Measurements from ENCODE around the gene OTOG.

GRCh38 chr11:17528181-17528691, 18.8 kb upstream of the OTOG start:
- TF ChIP-seq, protein P1, sequence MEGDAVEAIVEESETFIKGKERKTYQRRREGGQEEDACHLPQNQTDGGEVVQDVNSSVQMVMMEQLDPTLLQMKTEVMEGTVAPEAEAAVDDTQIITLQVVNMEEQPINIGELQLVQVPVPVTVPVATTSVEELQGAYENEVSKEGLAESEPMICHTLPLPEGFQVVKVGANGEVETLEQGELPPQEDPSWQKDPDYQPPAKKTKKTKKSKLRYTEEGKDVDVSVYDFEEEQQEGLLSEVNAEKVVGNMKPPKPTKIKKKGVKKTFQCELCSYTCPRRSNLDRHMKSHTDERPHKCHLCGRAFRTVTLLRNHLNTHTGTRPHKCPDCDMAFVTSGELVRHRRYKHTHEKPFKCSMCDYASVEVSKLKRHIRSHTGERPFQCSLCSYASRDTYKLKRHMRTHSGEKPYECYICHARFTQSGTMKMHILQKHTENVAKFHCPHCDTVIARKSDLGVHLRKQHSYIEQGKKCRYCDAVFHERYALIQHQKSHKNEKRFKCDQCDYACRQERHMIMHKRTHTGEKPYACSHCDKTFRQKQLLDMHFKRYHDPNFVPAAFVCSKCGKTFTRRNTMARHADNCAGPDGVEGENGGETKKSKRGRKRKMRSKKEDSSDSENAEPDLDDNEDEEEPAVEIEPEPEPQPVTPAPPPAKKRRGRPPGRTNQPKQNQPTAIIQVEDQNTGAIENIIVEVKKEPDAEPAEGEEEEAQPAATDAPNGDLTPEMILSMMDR (IDR thresholded peaks at IDR 0.05; ENCODE audit: borderline replicate concordance, extremely low read depth, low read length, poor library complexity, severe bottlenecking), result peak; percentile 86
- TF ChIP-seq EZH2 (IDR thresholded peaks at IDR 0.05; ENCODE audit: borderline replicate concordance, low read depth, low read length, severe bottlenecking), result no peak
